ENCODE data around the gene KRT83. TPM values are rescaled to one million over a fixed set of nuclear protein-coding genes. Genes with fewer than 3 reads are reported as not detected.

Gene KRT83
- total RNA-seq, 1 donor from 2014 or later, result not detected

DNA sequence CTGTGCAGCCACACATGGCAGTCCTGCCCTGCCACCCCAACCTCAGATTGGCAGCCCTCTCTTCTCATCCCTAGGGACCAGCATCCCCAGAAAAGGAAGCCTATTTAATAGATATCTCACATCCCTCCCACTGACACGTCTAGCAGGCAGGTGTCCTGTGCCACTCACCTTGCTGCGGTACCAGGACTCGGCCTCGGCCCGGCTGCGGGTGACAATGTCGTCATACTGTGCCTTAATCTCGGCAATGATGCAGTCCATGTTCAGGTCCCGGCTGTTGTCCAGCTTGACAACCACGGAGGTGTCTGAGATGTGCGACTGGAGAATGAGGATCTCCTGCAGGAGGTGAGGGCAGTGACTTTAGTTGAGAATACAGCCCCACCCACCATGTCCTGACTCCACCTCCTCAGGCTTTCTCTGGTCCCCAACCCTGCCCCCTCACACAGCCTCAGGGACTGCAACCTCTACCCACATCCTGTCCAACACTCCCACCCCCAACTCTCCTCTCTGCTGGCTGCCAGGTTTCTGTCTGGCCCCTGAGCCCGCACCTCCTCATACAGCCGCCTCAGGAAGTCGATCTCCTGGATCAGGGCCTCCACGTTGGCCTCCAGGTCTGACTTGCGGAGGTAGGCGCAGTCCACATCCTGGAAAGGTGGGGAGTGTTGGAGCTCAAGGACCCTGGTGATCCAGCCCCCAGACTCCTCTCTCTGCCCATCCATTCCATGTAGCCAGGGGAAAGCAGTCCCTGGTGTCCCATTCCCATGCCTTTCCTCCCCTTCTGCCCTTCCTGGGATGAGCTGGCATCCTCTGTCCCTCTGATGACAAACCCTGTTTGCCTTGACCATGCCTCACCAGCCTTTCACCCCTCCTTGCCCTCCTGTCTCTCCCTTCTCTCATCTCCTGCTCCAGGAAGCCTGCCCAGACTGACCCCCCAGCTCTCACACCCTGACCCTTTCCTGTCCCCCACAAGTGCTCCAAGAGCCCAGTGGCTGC, 33.1 kb downstream of the KRT83 start:
- DNase-seq (ENCODE audit: low spot score), result peak; percentile 31

DNA sequence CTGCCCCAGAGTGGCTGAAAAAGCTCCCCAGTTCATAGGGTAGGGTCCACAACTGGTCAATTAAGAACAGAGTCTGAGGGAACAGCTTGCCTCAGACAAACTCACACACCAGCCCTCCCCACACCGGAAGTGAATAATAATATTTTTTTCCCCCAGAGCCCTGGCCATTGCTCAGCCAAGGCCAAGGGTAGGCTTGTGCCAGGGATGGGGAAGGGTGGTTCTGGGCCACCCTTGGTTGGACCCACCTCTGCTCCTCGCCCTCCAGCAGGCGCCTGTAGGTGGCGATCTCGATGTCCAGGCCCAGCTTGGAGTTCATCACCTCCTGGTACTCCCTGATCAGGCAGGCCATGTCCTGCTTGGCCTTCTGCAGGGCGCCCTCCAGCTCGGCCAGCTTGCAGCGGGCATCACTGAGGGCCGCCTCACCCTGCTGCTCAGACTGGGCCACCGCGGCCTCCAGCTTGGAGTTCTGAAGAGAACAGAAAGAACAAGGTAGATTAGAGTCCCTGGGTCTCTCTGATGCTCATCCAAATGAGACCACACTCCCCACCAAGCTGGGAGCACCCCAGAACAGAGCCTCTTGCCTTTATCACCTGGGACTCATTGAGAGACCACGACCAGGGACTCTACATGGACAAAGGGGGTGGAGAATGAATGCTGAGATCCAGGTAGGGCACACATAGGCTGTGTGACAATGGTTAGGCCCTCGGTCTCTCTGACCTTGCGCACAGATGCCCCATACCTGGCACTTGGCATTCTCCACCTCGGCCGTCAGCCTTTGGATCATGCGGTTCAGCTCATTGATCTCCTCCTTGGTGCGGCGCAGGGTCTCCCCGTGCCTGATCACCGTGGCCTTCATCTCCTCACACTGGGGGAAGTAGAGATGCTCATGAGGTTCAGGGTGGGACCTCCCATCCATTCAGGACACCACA, 34.1 kb downstream of the KRT83 start:
- peak; percentile 22 for DNase-seq (ENCODE audit: low spot score)

DNA sequence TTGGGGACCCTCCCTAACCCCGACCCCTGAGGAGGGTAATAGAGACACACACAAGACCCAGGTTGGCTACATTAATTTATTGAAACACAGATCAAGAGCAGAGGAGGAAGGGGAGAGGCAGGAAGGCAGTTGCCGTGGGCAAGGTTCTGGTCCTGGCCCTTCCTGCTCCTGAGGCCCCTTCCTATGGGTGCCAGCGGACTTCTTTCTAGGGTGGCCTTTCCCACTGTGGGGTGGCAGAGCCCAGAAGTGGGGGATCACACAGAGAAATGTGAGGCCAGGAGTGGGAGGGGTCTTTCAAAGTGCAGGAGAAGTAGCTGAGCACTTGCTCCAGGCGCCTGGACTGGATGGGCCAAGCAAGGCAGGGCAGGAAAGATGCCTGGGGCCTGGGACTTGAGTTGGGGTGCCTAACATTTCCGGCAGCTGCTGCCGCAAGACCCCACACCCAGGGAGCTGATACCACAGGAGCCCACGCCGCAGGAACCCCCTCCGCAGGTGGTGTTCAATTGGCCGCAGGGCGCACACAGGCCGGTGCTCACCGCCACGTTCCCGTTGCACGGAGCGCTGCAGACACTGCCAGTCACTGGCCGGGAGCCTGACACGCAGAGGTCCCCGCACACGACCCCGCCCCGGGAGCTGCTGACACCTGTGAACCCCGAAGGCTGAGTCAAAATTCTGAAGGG, 35.2 kb downstream of the KRT83 start:
- DNase-seq (ENCODE audit: low spot score), result peak; percentile 37

DNA sequence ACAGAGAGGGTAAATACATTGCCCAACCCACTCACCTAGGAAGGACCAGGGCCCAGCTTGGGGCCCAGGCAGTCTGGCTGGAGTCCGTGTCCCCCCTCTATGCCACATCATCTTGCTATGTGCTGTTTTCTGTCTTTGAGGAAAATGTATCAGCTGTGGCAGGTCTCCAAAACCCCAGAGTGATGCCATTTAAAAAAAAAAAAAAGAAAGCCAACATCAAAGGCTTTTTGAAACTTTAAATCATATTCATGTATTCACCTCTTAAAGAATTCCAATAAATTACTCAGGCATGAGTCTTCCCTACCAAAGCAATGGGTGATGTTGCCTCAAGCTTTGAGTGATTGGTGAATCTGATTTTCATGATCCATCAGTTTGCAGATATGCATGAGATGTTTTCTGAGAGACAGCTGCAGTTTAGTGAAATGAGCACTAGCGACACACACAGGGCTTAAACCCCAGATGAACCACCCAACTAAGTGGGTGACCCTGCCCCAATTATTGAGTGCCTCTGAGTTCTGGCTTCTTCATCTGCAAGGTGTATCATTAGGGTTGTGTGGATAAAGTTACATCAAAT, 35.9 kb downstream of the KRT83 start:
- peak; percentile 12 for DNase-seq (ENCODE audit: low spot score)

DNA sequence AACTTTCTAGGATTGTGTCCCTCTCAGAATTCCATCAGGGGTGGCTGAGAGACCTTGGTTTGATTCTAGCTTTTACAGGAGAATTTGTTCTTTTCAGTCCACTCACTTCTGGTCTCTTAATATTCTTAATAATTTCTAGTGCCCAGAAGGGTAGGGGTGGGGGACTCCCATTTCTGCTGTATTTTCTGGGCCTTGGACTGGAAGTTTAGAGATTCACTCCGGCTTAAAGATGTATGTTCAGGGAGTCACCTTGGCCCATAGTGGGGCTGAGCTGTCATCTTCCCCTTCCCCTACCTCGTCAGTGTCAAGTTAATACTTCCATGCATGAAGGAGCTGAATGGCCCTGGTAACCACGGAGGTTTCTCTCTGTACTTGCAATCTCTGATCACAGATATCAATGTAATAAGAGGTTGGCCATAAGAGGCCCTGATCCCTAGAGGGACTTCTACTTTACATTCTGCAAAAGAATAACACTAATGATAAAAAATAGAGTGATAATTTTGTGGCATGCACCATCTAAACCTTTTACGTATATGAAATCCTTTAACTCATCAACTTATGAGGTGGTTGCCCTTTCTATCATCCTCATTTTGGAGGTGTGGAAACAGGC, 36.5 kb downstream of the KRT83 start:
- peak; percentile 23 for DNase-seq (ENCODE audit: low spot score)

- DNase-seq (ENCODE audit: low spot score), result peak; percentile 54
Observed at GRCh38 chr12:52280796-52281560, 40.2 kb downstream of the KRT83 start.

GRCh38 chr12:52280319-52280795, 40.8 kb downstream of the KRT83 start:
- DNase-seq (ENCODE audit: low spot score), result peak; percentile 71

DNA sequence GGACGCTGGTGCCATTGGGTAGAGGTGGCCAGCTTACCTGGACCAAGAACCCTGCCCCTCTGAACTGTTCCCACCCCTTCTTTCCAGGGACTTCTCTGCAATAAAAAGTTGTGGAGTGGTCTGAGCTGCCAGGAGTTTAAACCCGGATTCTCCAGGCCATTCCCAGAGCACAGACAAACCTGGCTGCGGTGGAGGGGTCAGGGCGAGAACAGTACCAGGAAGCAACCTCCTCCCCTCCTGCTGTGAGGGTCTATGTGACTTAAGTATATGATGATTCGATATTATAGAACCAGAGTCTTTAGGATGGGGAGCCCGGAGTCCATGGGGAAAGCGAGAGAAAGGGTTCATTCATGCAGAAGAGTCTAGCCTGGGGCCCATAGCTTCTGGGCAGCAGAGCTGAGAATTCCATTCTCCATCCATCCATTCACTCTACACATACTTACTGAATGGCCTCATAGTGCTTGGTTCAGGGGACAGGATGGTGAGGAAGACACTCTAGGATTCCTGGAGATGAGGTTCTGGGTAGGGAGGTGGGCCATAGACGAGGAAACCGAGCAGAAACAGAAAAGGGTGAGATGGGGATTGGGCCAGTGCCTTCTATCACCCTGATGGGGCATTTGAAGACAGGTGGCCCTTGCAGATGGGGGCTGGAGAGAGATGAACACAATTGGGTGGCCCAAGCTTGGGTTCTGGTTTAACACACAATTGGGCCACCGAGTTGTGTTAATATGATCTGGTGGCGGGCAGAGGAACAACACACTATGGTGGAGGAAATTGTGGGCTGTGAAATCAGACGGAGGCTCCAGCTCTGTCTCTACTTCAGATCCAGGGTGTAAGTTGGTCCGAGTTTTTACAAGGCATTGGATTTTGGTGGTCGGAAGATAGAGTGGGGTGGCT, 41.5 kb downstream of the KRT83 start:
- DNase-seq (ENCODE audit: low spot score), result peak; percentile 35

GRCh38 chr12:52278575-52279421, 42.4 kb downstream of the KRT83 start:
- DNase-seq (ENCODE audit: low spot score), result peak; percentile 84

DNA sequence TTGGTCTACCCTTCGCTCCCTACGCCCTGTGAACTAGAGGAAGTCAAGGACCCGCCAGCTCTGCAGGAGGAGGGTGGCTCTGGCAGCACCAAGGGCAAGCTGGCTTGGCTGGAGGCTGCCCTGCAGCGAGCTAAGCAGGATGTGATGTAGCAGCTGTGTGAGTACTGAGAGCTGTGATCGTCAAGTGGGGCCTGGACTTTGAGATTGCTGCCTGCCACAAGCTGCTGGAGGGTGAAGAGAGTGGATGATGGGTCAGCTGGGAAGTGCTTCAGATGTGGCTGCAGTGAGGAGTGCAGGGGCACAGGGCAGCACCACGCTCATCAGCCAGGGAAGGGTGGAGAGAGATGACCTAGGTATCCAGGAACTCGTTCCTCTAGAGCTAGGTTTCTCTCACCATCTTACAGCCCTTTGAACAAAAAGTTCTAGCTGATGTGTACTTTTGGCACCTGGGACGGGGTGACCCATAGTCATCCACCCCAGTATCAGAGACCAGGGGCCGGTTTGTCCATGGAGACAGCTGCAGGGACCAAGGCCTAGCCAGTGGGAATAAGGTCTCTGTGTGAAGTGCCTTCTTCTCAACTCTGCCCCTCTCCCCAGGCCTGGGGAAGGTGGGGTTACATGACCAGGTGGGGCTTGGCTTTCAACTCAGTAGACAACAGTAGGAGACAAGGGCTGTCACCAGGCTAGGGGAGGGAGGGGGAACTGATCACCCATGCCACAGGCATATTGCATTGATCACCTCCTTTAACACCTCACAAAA, 43.5 kb downstream of the KRT83 start:
- DNase-seq (ENCODE audit: low spot score), result peak; percentile 41

GRCh38 chr12:52275686-52276085, 45.5 kb downstream of the KRT83 start:
- DNase-seq (ENCODE audit: low spot score), result peak; percentile 28

DNA sequence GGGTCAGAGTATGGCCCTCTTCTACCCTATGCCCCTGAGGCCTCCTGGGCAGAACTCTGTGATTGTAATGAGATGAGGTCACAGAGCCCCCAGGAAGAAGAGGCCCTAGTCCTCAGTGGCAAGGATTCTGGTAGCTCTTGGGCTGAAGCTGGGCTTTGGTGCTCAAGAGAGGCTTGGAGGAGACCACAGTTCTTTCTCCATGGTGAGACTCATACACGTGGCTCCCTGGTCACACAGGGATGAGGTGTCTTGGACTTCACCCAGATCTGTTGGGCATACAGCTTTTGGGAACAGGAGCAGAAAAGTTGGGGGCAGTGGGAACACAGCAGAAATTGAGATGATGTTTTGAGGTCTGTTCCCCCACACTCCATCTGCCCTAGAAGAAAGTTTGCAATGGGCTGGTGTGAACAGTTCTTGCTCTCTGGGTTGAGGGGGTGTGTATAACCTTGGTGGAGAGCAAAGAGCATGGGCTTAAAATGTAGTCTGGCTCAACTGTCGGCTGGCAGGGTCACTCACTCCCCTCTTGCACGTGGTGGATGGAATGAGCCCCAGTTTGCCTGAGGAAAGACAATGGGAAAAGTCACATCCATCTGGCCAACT, 46.6 kb downstream of the KRT83 start, which contains the start of gene KRT86:
Gene KRT86 (plus strand): TSS at position 125 of the 600 bp plus-strand sequence. CDS start 27,272 bp downstream, outside the sequence.
- DNase-seq (ENCODE audit: low spot score), result peak; percentile 25

DNA sequence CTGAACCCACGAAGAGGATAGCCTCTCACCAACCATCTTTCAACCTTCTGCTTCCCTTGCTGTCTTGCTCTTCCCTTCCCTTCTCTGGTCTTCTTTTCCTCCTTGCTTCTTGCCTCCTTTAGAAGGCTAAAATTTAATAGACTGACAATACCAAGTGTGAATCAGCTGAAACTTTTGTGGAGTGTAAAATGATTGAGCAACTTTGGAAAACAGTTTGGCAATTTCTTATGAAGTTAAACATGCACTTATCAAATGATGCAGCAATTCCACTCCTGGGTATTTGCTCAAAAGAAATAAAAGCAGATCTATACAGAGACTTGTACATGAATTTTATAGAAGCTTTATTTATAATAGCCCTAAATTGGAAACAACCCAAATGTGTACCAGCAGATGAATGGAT, 50.0 kb downstream of the KRT83 start:
- no peak for DNase-seq (ENCODE audit: low spot score)

GRCh38 chr12:52270541-52271070, 50.6 kb downstream of the KRT83 start:
- peak; percentile 6 for DNase-seq (ENCODE audit: low spot score)

DNA sequence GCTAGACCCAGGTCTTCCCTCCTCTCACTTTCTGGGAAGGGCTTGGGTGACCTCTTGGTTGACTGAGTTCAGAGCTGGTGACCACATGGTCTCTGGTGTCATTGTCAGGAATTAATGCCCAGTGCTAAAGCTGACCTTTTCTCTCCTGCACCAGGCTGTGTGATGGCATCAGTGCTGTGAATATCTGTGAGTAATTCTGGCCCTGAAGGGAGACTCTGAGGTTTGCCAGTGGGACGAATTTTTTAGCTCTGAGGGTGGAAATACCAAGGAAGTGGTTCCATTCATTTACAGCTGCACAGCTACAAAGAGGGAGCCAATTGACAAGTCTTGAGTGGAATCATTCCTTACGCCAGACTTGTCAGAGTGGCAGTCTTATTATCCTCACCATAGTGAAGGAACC, 53.0 kb downstream of the KRT83 start:
- no peak for DNase-seq (ENCODE audit: low spot score)

GRCh38 chr12:52267699-52268098, 53.5 kb downstream of the KRT83 start:
- DNase-seq (ENCODE audit: low spot score), result no peak

All from ureter (tissue), 1 donor.